Colonic mucosa (tissue), 4 donors: ENCODE results near the gene RIPOR3. TPM values are rescaled to one million over a fixed set of nuclear protein-coding genes. Genes with fewer than 3 reads are reported as not detected.

ENCODE experiments used
- DNase-seq: peaks from one replicate; pipeline ENCODE4 v3.0.0-alpha.2; 2020
- H3K27ac ChIP-seq: fragments of 200-600 bp; one replicate; pipeline ENCODE4 v1.8.0; 2021
- H3K27me3 ChIP-seq: fragments of 200-600 bp; one replicate; pipeline ENCODE4 v1.8.0; 2021
- H3K36me3 ChIP-seq: fragments of 200-600 bp; one replicate; pipeline ENCODE4 v1.8.0; 2021
- H3K4me1 ChIP-seq: fragments of 200-600 bp; one replicate; pipeline ENCODE4 v1.8.0; 2021; ENCODE audit warnings: mild to moderate bottlenecking
- H3K4me3 ChIP-seq: fragments of 200-600 bp; one replicate; pipeline ENCODE4 v1.8.0; 2021
- H3K9ac ChIP-seq, 2 donors: one replicate each; pipeline ENCODE4 v1.7.0; 2013; ENCODE audit warnings: control low read depth in 2 of 2, low read depth in 2 of 2, low read length in 2 of 2
- H3K9me3 ChIP-seq: fragments of 200-600 bp; one replicate; pipeline ENCODE4 v1.8.0; 2021
- CTCF ChIP-seq: fragments of 200-600 bp; IDR thresholded peaks from one replicate; pipeline ENCODE4 v1.8.0; 2022; ENCODE audit warnings: antibody characterized with exemption, mild to moderate bottlenecking
- intact Hi-C: fragments of 100-400 bp; cut with DNase I; formaldehyde crosslinking; loops from one replicate; pipeline ENCODE4 v1.14.1; 2022
- total RNA-seq, 2 donors: library from RNA; stranded (reverse); fragmentation: NEBNext Ultra II Directional in 1 of 2; extraction: Animal tissue kit (Norgen Biotek cat#: 25700) in 1 of 2; gene quantifications; one replicate each; pipeline ENCODE4 v1.2.1, GENCODE V29; 2021
- donor health status: healthy.
- donor health status: DM: no; HTN: no; CAD: no.
- donor health status: DM: no; HTN: no; CAD: no.

Gene RIPOR3
- total RNA-seq, 2 donors from 2014 or later: 1.9 to 2.9 TPM

- H3K4me1 ChIP-seq: peaks cover 4% of the 10 kb centered on the region
- intact Hi-C loops: no loop called here
- H3K27ac ChIP-seq: no peak overlapping the region
- TF ChIP-seq CTCF: no peak
- DNase-seq: no peak
- H3K27me3 ChIP-seq: no peaks in the 10 kb centered on the region
- H3K36me3 ChIP-seq: no peaks in the 10 kb centered on the region
- no peak overlapping the region for H3K4me3 ChIP-seq
- H3K9me3 ChIP-seq: no peaks in the 10 kb centered on the region
- H3K9ac ChIP-seq: no peak overlapping the region
Measured at GRCh38 chr20:50550531-50550930, 140.8 kb downstream of the RIPOR3 start.

- no peak for DNase-seq
- no peaks in the 10 kb centered on the region for H3K36me3 ChIP-seq
- H3K27me3 ChIP-seq: no peaks in the 10 kb centered on the region
- intact Hi-C loops: no loop called here
- H3K4me1 ChIP-seq: peaks cover 4% of the 10 kb centered on the region
- no peak for TF ChIP-seq CTCF
- H3K9ac ChIP-seq: no peak overlapping the region
- no peak overlapping the region for H3K4me3 ChIP-seq
- no peaks in the 10 kb centered on the region for H3K9me3 ChIP-seq
- no peak overlapping the region for H3K27ac ChIP-seq
Measured at GRCh38 chr20:50548396-50548795, 142.9 kb downstream of the RIPOR3 start.

GRCh38 chr20:50547964-50548363 is 143.4 kb downstream of the RIPOR3 start:
- Histone ChIP-seq H3K4me1 (peaks cover 4% of the 10 kb centered on the region), H3K27me3 (no peaks in the 10 kb centered on the region), H3K9ac (no peak overlapping the region), H3K27ac (no peak overlapping the region), H3K36me3 (no peaks in the 10 kb centered on the region), H3K9me3 (no peaks in the 10 kb centered on the region), H3K4me3 (no peak overlapping the region)
- intact Hi-C loops: no loop called here
- DNase-seq: no peak
- TF ChIP-seq CTCF: no peak

GRCh38 chr20:50546729-50547314 is 144.5 kb downstream of the RIPOR3 start:
- no peak for DNase-seq
- Histone ChIP-seq H3K27ac (no peak overlapping the region), H3K9me3 (no peaks in the 10 kb centered on the region), H3K9ac (no peak overlapping the region), H3K27me3 (no peaks in the 10 kb centered on the region), H3K4me3 (no peak overlapping the region), H3K4me1 (peaks cover 4% of the 10 kb centered on the region), H3K36me3 (no peaks in the 10 kb centered on the region)
- intact Hi-C loops: no loop called here
- no peak for TF ChIP-seq CTCF

GRCh38 chr20:50545126-50545525 is 146.2 kb downstream of the RIPOR3 start:
- H3K9ac ChIP-seq: no peak overlapping the region
- DNase-seq: no peak
- intact Hi-C loops: no loop called here
- TF ChIP-seq CTCF: no peak
- H3K4me1 ChIP-seq: peaks cover 4% of the 10 kb centered on the region
- H3K36me3 ChIP-seq: no peaks in the 10 kb centered on the region
- no peak overlapping the region for H3K27ac ChIP-seq
- no peaks in the 10 kb centered on the region for H3K27me3 ChIP-seq
- H3K4me3 ChIP-seq: no peak overlapping the region
- H3K9me3 ChIP-seq: no peaks in the 10 kb centered on the region
